Measurements from ENCODE around the gene HTRA2.
A peak's percentile ranks its signal among the peaks of the same experiment; 100 is the strongest.

Gene HTRA2

GRCh38 chr2:74540291-74540690 is 10.6 kb downstream of the HTRA2 start:
- Histone ChIP-seq H3K4me2 (ENCODE audit: low read depth, low read length, poor library complexity, severe bottlenecking) (no peak overlapping the region), H3K79me2 (ENCODE audit: insufficient read depth, low read length) (no peaks in the 10 kb centered on the region), H3K4me1 (ENCODE audit: insufficient read depth, low read length, poor library complexity, severe bottlenecking) (no peaks in the 10 kb centered on the region), H3K9ac (ENCODE audit: low read depth, low read length, poor library complexity, severe bottlenecking) (no peak overlapping the region), H3F3A (ENCODE audit: low read depth) (no peaks in the 10 kb centered on the region), H3K4me3 (ENCODE audit: low read length, poor library complexity, severe bottlenecking) (no peak overlapping the region), H2AFZ (ENCODE audit: low read length) (no peak overlapping the region), H3K9me2 (replicated peaks; ENCODE audit: low read depth, low read length) (no peaks in the 10 kb centered on the region), H3K36me3 (ENCODE audit: insufficient read depth, low read length) (no peaks in the 10 kb centered on the region), H4K20me1 (ENCODE audit: insufficient read depth, low read length, poor library complexity, severe bottlenecking) (no peaks in the 10 kb centered on the region), H3K27me3 (ENCODE audit: insufficient read depth, low read length, poor library complexity, severe bottlenecking) (no peaks in the 10 kb centered on the region), H3K9me3 (ENCODE audit: insufficient read depth, low read depth, low read length) (no peaks in the 10 kb centered on the region)
- TF ChIP-seq CTCF (conservative IDR thresholded peaks at IDR 0.05; ENCODE audit: low read length) (no peak), EZH2phosphoT487 (IDR thresholded peaks at IDR 0.05; ENCODE audit: borderline replicate concordance) (no peak)

- Histone ChIP-seq H3K4me2 (ENCODE audit: low read depth, low read length, poor library complexity, severe bottlenecking) (no peak overlapping the region), H3K79me2 (ENCODE audit: insufficient read depth, low read length) (no peaks in the 10 kb centered on the region), H3K4me3 (ENCODE audit: low read length, poor library complexity, severe bottlenecking) (no peak overlapping the region), H3K9me3 (ENCODE audit: insufficient read depth, low read depth, low read length) (no peaks in the 10 kb centered on the region), H3K27me3 (ENCODE audit: insufficient read depth, low read length, poor library complexity, severe bottlenecking) (no peaks in the 10 kb centered on the region), H3K9me2 (replicated peaks; ENCODE audit: low read depth, low read length) (no peaks in the 10 kb centered on the region), H3F3A (ENCODE audit: low read depth) (no peaks in the 10 kb centered on the region), H4K20me1 (ENCODE audit: insufficient read depth, low read length, poor library complexity, severe bottlenecking) (no peaks in the 10 kb centered on the region), H2AFZ (ENCODE audit: low read length) (no peak overlapping the region), H3K36me3 (ENCODE audit: insufficient read depth, low read length) (no peaks in the 10 kb centered on the region), H3K9ac (ENCODE audit: low read depth, low read length, poor library complexity, severe bottlenecking) (no peak overlapping the region), H3K4me1 (ENCODE audit: insufficient read depth, low read length, poor library complexity, severe bottlenecking) (no peaks in the 10 kb centered on the region)
- no peak for TF ChIP-seq CTCF (conservative IDR thresholded peaks at IDR 0.05; ENCODE audit: low read length)
- TF ChIP-seq EZH2phosphoT487 (IDR thresholded peaks at IDR 0.05; ENCODE audit: borderline replicate concordance) = no peak
Observed at GRCh38 chr2:74542978-74543377, 13.2 kb downstream of the HTRA2 start.

GRCh38 chr2:74544634-74545033 is 14.9 kb downstream of the HTRA2 start:
- no peaks in the 10 kb centered on the region for H3K9me3 ChIP-seq (ENCODE audit: insufficient read depth, low read depth, low read length)
- no peaks in the 10 kb centered on the region for H3K9me2 ChIP-seq (replicated peaks; ENCODE audit: low read depth, low read length)
- no peaks in the 10 kb centered on the region for H4K20me1 ChIP-seq (ENCODE audit: insufficient read depth, low read length, poor library complexity, severe bottlenecking)
- no peak overlapping the region for H3K9ac ChIP-seq (ENCODE audit: low read depth, low read length, poor library complexity, severe bottlenecking)
- no peak overlapping the region for H3K4me2 ChIP-seq (ENCODE audit: low read depth, low read length, poor library complexity, severe bottlenecking)
- no peaks in the 10 kb centered on the region for H3K4me1 ChIP-seq (ENCODE audit: insufficient read depth, low read length, poor library complexity, severe bottlenecking)
- no peaks in the 10 kb centered on the region for H3F3A ChIP-seq (ENCODE audit: low read depth)
- TF ChIP-seq CTCF (conservative IDR thresholded peaks at IDR 0.05; ENCODE audit: low read length) = peak; percentile 52
- no peak for TF ChIP-seq EZH2phosphoT487 (IDR thresholded peaks at IDR 0.05; ENCODE audit: borderline replicate concordance)
- H3K79me2 ChIP-seq (ENCODE audit: insufficient read depth, low read length) = no peaks in the 10 kb centered on the region
- no peak overlapping the region for H2AFZ ChIP-seq (ENCODE audit: low read length)
- no peak overlapping the region for H3K4me3 ChIP-seq (ENCODE audit: low read length, poor library complexity, severe bottlenecking)
- no peaks in the 10 kb centered on the region for H3K27me3 ChIP-seq (ENCODE audit: insufficient read depth, low read length, poor library complexity, severe bottlenecking)
- H3K36me3 ChIP-seq (ENCODE audit: insufficient read depth, low read length) = no peaks in the 10 kb centered on the region

All from Loucy (cell line).